ENCODE results near the gene SCUBE1. TPM values are rescaled to one million over a fixed set of nuclear protein-coding genes. Genes with fewer than 3 reads are reported as not detected.

The SCUBE1 gene
- total RNA-seq, 4 donors from 2014 or later = 37.3 to 107 (median 75.9) TPM

- H3K9me3 ChIP-seq = no peaks in the 10 kb centered on the region
- peaks cover 0 to 67% (median 10%) of the 10 kb centered on the region in 3 donors for H3K4me1 ChIP-seq
- WGBS, 2 donors (ENCODE audit: low coverage in 1 of 2) = 51 to 58% methylated on average over 9 to 10 of the region's 17 CpGs
- no peaks in the 10 kb centered on the region for H3K27me3 ChIP-seq
- no peak for ATAC-seq
- no peak overlapping the region for H3K4me3 ChIP-seq
- TF ChIP-seq EP300 (IDR thresholded peaks at IDR 0.05) (no peak), CTCF (IDR thresholded peaks at IDR 0.05) (no peak), POLR2AphosphoS5 (IDR thresholded peaks at IDR 0.05) (no peak), POLR2A (IDR thresholded peaks at IDR 0.05) (no peak)
- H3K36me3 ChIP-seq = no peaks in the 10 kb centered on the region
- H3K27ac ChIP-seq = no peak overlapping the region
These were observed 16.6 kb downstream of the SCUBE1 start for GRCh38 chr22:43326331-43327156.

- Histone ChIP-seq H3K9me3 (no peaks in the 10 kb centered on the region), H3K4me1 (peaks cover 0 to 65% (median 2%) of the 10 kb centered on the region in 3 donors), H3K36me3 (peaks cover 0 to 5% of the 10 kb centered on the region in 2 donors), H3K27me3 (no peaks in the 10 kb centered on the region), H3K27ac (no peak overlapping the region), H3K4me3 (no peak overlapping the region)
- no peak for ATAC-seq
- 60% methylated on average over 1 of the region's 13 CpGs; no CpG with 5 or more reads in 1 of the 2 donors for WGBS, 2 donors (ENCODE audit: low coverage in 1 of 2)
- TF ChIP-seq POLR2AphosphoS5 (IDR thresholded peaks at IDR 0.05) (no peak), CTCF (IDR thresholded peaks at IDR 0.05) (no peak), POLR2A (IDR thresholded peaks at IDR 0.05) (no peak), EP300 (IDR thresholded peaks at IDR 0.05) (no peak)
These were observed 18.0 kb downstream of the SCUBE1 start for GRCh38 chr22:43325176-43325575.

GRCh38 chr22:43320943-43321900 lies 21.9 kb downstream of the SCUBE1 start:
- WGBS, 2 donors (ENCODE audit: low coverage in 1 of 2) = 68 to 93% methylated on average over 5 to 8 of the region's 21 CpGs
- no peak for ATAC-seq
- no peaks in the 10 kb centered on the region for H3K9me3 ChIP-seq
- H3K36me3 ChIP-seq = peaks cover 0 to 12% of the 10 kb centered on the region in 2 donors
- peak overlapping the region in 3 of 4 donors; percentile 44 to 78 (median 69) for H3K27ac ChIP-seq
- peaks cover 0 to 72% (median 0%) of the 10 kb centered on the region in 3 donors for H3K4me1 ChIP-seq
- H3K4me3 ChIP-seq = no peak overlapping the region
- TF ChIP-seq POLR2A (IDR thresholded peaks at IDR 0.05) (no peak), CTCF (IDR thresholded peaks at IDR 0.05) (no peak)
- no peaks in the 10 kb centered on the region for H3K27me3 ChIP-seq

GRCh38 chr22:43319661-43320486 lies 23.3 kb downstream of the SCUBE1 start:
- peak; percentile 39 for ATAC-seq
- H3K27me3 ChIP-seq = no peaks in the 10 kb centered on the region
- no peaks in the 10 kb centered on the region for H3K9me3 ChIP-seq
- no peak overlapping the region for H3K4me3 ChIP-seq
- WGBS, 2 donors (ENCODE audit: low coverage in 1 of 2) = 17 to 51% methylated on average over 1 to 8 of the region's 10 CpGs
- H3K4me1 ChIP-seq = peaks cover 0 to 82% (median 0%) of the 10 kb centered on the region in 3 donors
- peaks cover 0 to 12% of the 10 kb centered on the region in 2 donors for H3K36me3 ChIP-seq
- TF ChIP-seq CTCF (IDR thresholded peaks at IDR 0.05) (no peak), POLR2A (IDR thresholded peaks at IDR 0.05) (no peak), EP300 (IDR thresholded peaks at IDR 0.05) (no peak), POLR2AphosphoS5 (IDR thresholded peaks at IDR 0.05) (no peak)
- peak overlapping the region in 3 of 4 donors; percentile 44 to 78 (median 69) for H3K27ac ChIP-seq

All from gastroesophageal sphincter (tissue), 4 donors.